HG02759 (cell line): ENCODE data around the gene SERPINB3.
"Not testable (repeated sequence)": the region's sequence is repeated elsewhere in the genome, so short reads cannot be mapped to it uniquely, and the experiment has no call there.

Experiments used
- ATAC-seq: cut with Tn5 transposase; IDR thresholded peaks from one replicate; pipeline ENCODE4 v1.9.1; 2021; ENCODE audit warnings: mild to moderate bottlenecking, moderate library complexity; ENCODE audit not compliant: unreplicated experiment

SERPINB3 gene

GRCh38 chr18:63661750-63662149, at the start of gene SERPINB3:
SERPINB3 (minus strand) TSS chr18:63661893; CDS start chr18:63661216, 677 bp downstream.
- ATAC-seq: not testable (repeated sequence)

- no peak for ATAC-seq
Measured at GRCh38 chr18:63708650-63709049, 47.0 kb upstream of the SERPINB3 start.

GRCh38 chr18:63707816-63708215, 46.1 kb upstream of the SERPINB3 start:
- ATAC-seq: no peak

- no peak for ATAC-seq
Measured at GRCh38 chr18:63705401-63705800, 43.7 kb upstream of the SERPINB3 start.

- no peak for ATAC-seq
Measured at GRCh38 chr18:63702660-63703059, 41.0 kb upstream of the SERPINB3 start, which contains the start of gene SERPINB11. SERPINB11 (plus strand) TSS chr18:63702960; CDS start chr18:63710194, 7,234 bp downstream.

GRCh38 chr18:63701952-63702351, 40.3 kb upstream of the SERPINB3 start:
- no peak for ATAC-seq

- ATAC-seq: no peak
Measured at GRCh38 chr18:63700501-63700900, 38.8 kb upstream of the SERPINB3 start.

GRCh38 chr18:63697097-63697660, 35.5 kb upstream of the SERPINB3 start:
- no peak for ATAC-seq

GRCh38 chr18:63689064-63689463, 27.4 kb upstream of the SERPINB3 start:
- ATAC-seq: no peak

GRCh38 chr18:63686871-63687270, 25.2 kb upstream of the SERPINB3 start:
- ATAC-seq: no peak

GRCh38 chr18:63684718-63685117, 23.0 kb upstream of the SERPINB3 start:
- ATAC-seq: no peak

GRCh38 chr18:63683890-63684289, 22.2 kb upstream of the SERPINB3 start:
- ATAC-seq: no peak

GRCh38 chr18:63683152-63683551, 21.5 kb upstream of the SERPINB3 start:
- ATAC-seq: no peak

- no peak for ATAC-seq
Measured at GRCh38 chr18:63681449-63682340, 20.0 kb upstream of the SERPINB3 start.

GRCh38 chr18:63679820-63680606, 18.3 kb upstream of the SERPINB3 start:
- ATAC-seq: no peak

- ATAC-seq: no peak
Measured at GRCh38 chr18:63677500-63678225, 16.0 kb upstream of the SERPINB3 start.

- peak; percentile 89 for ATAC-seq
Measured at GRCh38 chr18:63676526-63677323, 15.0 kb upstream of the SERPINB3 start.

GRCh38 chr18:63664571-63664970, 2.9 kb upstream of the SERPINB3 start:
- no peak for ATAC-seq

GRCh38 chr18:63658920-63659319, 2.8 kb downstream of the SERPINB3 start:
- not testable (repeated sequence) for ATAC-seq

GRCh38 chr18:63650271-63650670, 11.4 kb downstream of the SERPINB3 start:
- not testable (repeated sequence) for ATAC-seq
